ENCODE data around the gene SGMS1. TPM values are rescaled to one million over a fixed set of nuclear protein-coding genes. Genes with fewer than 3 reads are reported as not detected.
"Not testable (repeated sequence)": the region's sequence is repeated elsewhere in the genome, so short reads cannot be mapped to it uniquely, and the experiment has no call there.

The SGMS1 gene
- total RNA-seq, 3 donors from 2014 or later (not counting 1 experiment from before 2014, with no cell fraction given) = 24.5 to 32.7 (median 30.4) TPM

- DNase-seq (no peak), ATAC-seq (no peak)
- H3K4me1 ChIP-seq (ENCODE audit: control insufficient read depth, insufficient read depth, low read length) = no peaks in the 10 kb centered on the region
- H3K9me3 Mint-ChIP-seq = no peaks in the 10 kb centered on the region
- no peak overlapping the region for H3K4me3 ChIP-seq (ENCODE audit: low read length)
- H3K27me3 Mint-ChIP-seq (ENCODE audit: low read depth in 2 of 2) = peaks cover 3 to 22% of the 10 kb centered on the region in 2 donors
- no peak overlapping the region for H3K27ac ChIP-seq (ENCODE audit: low read length)
- no peaks in the 10 kb centered on the region for H3K9me3 ChIP-seq (ENCODE audit: control insufficient read depth, insufficient read depth, low read length)
- H3K27ac Mint-ChIP-seq = no peak overlapping the region
- H3K4me3 Mint-ChIP-seq = no peak overlapping the region
- no peak for TF ChIP-seq CTCF (IDR thresholded peaks at IDR 0.05)
- intact Hi-C loops (cut with micrococcal nuclease) = no loop called here
- H3K4me1 Mint-ChIP-seq = no peaks in the 10 kb centered on the region
- 95% methylated on average over 2 of the region's 3 CpGs for WGBS (ENCODE audit: insufficient coverage)
- no peaks in the 10 kb centered on the region for H3K36me3 ChIP-seq (ENCODE audit: control insufficient read depth, insufficient read depth, low read length)
- H3K27me3 ChIP-seq (ENCODE audit: control insufficient read depth, insufficient read depth, low read length) = no peaks in the 10 kb centered on the region
- H3K36me3 Mint-ChIP-seq = no peaks in the 10 kb centered on the region
These were observed 352.0 kb downstream of the SGMS1 start for GRCh38 chr10:50271564-50272250.

GRCh38 chr10:50267877-50268276, 355.9 kb downstream of the SGMS1 start:
- H3K9me3 ChIP-seq (ENCODE audit: control insufficient read depth, insufficient read depth, low read length); H3K36me3 Mint-ChIP-seq; ATAC-seq; H3K36me3 ChIP-seq (ENCODE audit: control insufficient read depth, insufficient read depth, low read length); H3K27me3 ChIP-seq (ENCODE audit: control insufficient read depth, insufficient read depth, low read length); H3K4me1 ChIP-seq (ENCODE audit: control insufficient read depth, insufficient read depth, low read length); DNase-seq; intact Hi-C loops (cut with micrococcal nuclease); H3K4me3 ChIP-seq (ENCODE audit: low read length); H3K9me3 Mint-ChIP-seq; H3K27ac ChIP-seq (ENCODE audit: low read length); H3K4me3 Mint-ChIP-seq; H3K27ac Mint-ChIP-seq; H3K4me1 Mint-ChIP-seq: not testable (repeated sequence)
- H3K27me3 Mint-ChIP-seq (ENCODE audit: low read depth in 2 of 2) = peaks cover 16 to 39% of the 10 kb centered on the region in 2 donors
- no CpG with 5 or more reads among the region's 3 CpGs for WGBS (ENCODE audit: insufficient coverage)

GRCh38 chr10:50262625-50263024, 361.1 kb downstream of the SGMS1 start:
- H3K36me3 ChIP-seq (ENCODE audit: control insufficient read depth, insufficient read depth, low read length); ATAC-seq; H3K27ac Mint-ChIP-seq; H3K9me3 Mint-ChIP-seq; H3K9me3 ChIP-seq (ENCODE audit: control insufficient read depth, insufficient read depth, low read length); intact Hi-C loops (cut with micrococcal nuclease); H3K27ac ChIP-seq (ENCODE audit: low read length); H3K27me3 ChIP-seq (ENCODE audit: control insufficient read depth, insufficient read depth, low read length); H3K36me3 Mint-ChIP-seq; H3K4me1 ChIP-seq (ENCODE audit: control insufficient read depth, insufficient read depth, low read length); H3K4me3 ChIP-seq (ENCODE audit: low read length); DNase-seq: not testable (repeated sequence)
- peak overlapping the region; percentile 25 for H3K4me3 Mint-ChIP-seq
- H3K27me3 Mint-ChIP-seq (ENCODE audit: low read depth in 2 of 2) = peaks cover 26 to 41% of the 10 kb centered on the region in 2 donors
- peaks cover 6 to 14% of the 10 kb centered on the region in 2 donors for H3K4me1 Mint-ChIP-seq
- WGBS (ENCODE audit: insufficient coverage) = 78% methylated on average over 10 of the region's 10 CpGs

- DNase-seq = peak in 1 of 2 donors; percentile 15
- no peaks in the 10 kb centered on the region for H3K36me3 ChIP-seq (ENCODE audit: control insufficient read depth, insufficient read depth, low read length)
- Mint-ChIP-seq H3K4me1 (peaks cover 6 to 14% of the 10 kb centered on the region in 2 donors), H3K36me3 (no peaks in the 10 kb centered on the region), H3K27me3 (ENCODE audit: low read depth in 2 of 2) (peaks cover 29 to 39% of the 10 kb centered on the region in 2 donors), H3K4me3 (no peak overlapping the region), H3K27ac (no peak overlapping the region), H3K9me3 (peaks cover 0 to 2% of the 10 kb centered on the region in 2 donors)
- ATAC-seq = peak; percentile 61 to 87 (median 77)
- H3K27ac ChIP-seq (ENCODE audit: low read length) = no peak overlapping the region
- no peaks in the 10 kb centered on the region for H3K9me3 ChIP-seq (ENCODE audit: control insufficient read depth, insufficient read depth, low read length)
- no peaks in the 10 kb centered on the region for H3K27me3 ChIP-seq (ENCODE audit: control insufficient read depth, insufficient read depth, low read length)
- H3K4me3 ChIP-seq (ENCODE audit: low read length) = no peak overlapping the region
- TF ChIP-seq CTCF (IDR thresholded peaks at IDR 0.05) = no peak
- intact Hi-C loops (cut with micrococcal nuclease) = no loop called here
- H3K4me1 ChIP-seq (ENCODE audit: control insufficient read depth, insufficient read depth, low read length) = peaks cover 2% of the 10 kb centered on the region
- WGBS (ENCODE audit: insufficient coverage) = 0% methylated on average over 2 of the region's 2 CpGs
These were observed 362.9 kb downstream of the SGMS1 start for GRCh38 chr10:50260791-50261281.

Other genes starting within 250 kb of the SGMS1 start
- 1 to 10 TPM; 1.4 to 1.9 (median 1.6) TPM for gene ASAH2B, start 116.0 kb upstream of the SGMS1 start, total RNA-seq